GM12878 (cell line): ENCODE results near the gene LMOD3. TPM values are rescaled to one million over a fixed set of nuclear protein-coding genes. Genes with fewer than 3 reads are reported as not detected.
A peak's percentile ranks its signal among the peaks of the same experiment; 100 is the strongest.

Source experiments
- ATAC-seq: fragments of 200-7000 bp; cut with Tn5 transposase; 3 replicates; pipeline ENCODE4 v1.9.1; 2020; ENCODE audit warnings: mild to moderate bottlenecking, moderate library complexity
- BruUV-seq: library from RNA; stranded (reverse); fragments of 400-500 nt; replicated peaks from 2 replicates; lab custom pipeline; 2021; lab: Mats Ljungman, UMichigan
- CTCF ChIA-PET: fragments of 300-600 bp; sonication (Branson Sonifier 250); formaldehyde crosslinking; extraction: SDS; loops from one replicate; lab custom pipeline; 2021; ENCODE audit warnings: inconsistent platforms; lab: Yijun Ruan, JAX
- POLR2A ChIA-PET: fragments of 350-600 bp; formaldehyde crosslinking; extraction: SDS; loops from one replicate; lab custom pipeline; 2021; ENCODE audit warnings: inconsistent platforms; lab: Charles Lee
- RAD21 ChIA-PET: fragments of 300-600 bp; sonication (Branson Sonifier 250); formaldehyde crosslinking; loops from one replicate; lab custom pipeline; 2023; ENCODE audit warnings: antibody characterized with exemption; ENCODE audit not compliant: unreplicated experiment; lab: Charles Lee
- SMC1A ChIA-PET: fragments of 300-600 bp; sonication (Branson Sonifier 250); formaldehyde crosslinking; loops from one replicate; lab custom pipeline; 2023; ENCODE audit not compliant: unreplicated experiment, uncharacterized antibody; lab: Charles Lee
- DNase-seq: peaks from one replicate; pipeline ENCODE4 v3.0.0-alpha.2; 2011; ENCODE audit warnings: low read depth, low spot score
- FAIRE-seq: peaks from 3 replicates; lab custom pipeline; 2011; peaks lifted over from hg19 to GRCh38; lab: Jason Lieb, UNC
- H2AFZ ChIP-seq: 2 replicates; pipeline ENCODE4 v1.6.0; 2011; ENCODE audit warnings: low read depth, low read length, control low read depth; ENCODE audit not compliant: control insufficient read depth
- H3K27ac ChIP-seq: 2 replicates; pipeline ENCODE4 v1.5.1; 2011; ENCODE audit warnings: control low read depth; ENCODE audit not compliant: control insufficient read depth, insufficient read depth
- H3K27me3 ChIP-seq, 2 experiments: replicated peaks in 1 of 2; 2 replicates each; pipeline versions ENCODE4 v1.6.0 to v1.6.1; 2011; ENCODE audit warnings: low read length in 1 of 2; ENCODE audit not compliant: control insufficient read depth in 2 of 2, insufficient read depth in 2 of 2
- H3K36me3 ChIP-seq, 2 experiments: 2 replicates each; pipeline ENCODE4 v1.5.1; 2011; ENCODE audit warnings: low read length in 1 of 2; ENCODE audit not compliant: control insufficient read depth in 2 of 2, insufficient read depth in 2 of 2
- H3K4me1 ChIP-seq: 2 replicates; pipeline ENCODE4 v1.6.1; 2011; ENCODE audit warnings: mild to moderate bottlenecking, low read length, moderate library complexity, mixed read lengths; ENCODE audit not compliant: control insufficient read depth, insufficient read depth
- H3K4me2 ChIP-seq: 2 replicates; pipeline ENCODE4 v1.6.0; 2011; ENCODE audit warnings: control low read depth; ENCODE audit not compliant: control insufficient read depth, insufficient read depth
- H3K4me3 ChIP-seq: fragments of 200-600 bp; sonication (generic); 2 replicates; pipeline ENCODE4 v1.5.1; 2016
- H3K79me2 ChIP-seq: 2 replicates; pipeline ENCODE4 v1.6.0; 2011; ENCODE audit warnings: low read length; ENCODE audit not compliant: control insufficient read depth, insufficient read depth
- H3K9ac ChIP-seq: 2 replicates; pipeline ENCODE4 v1.8.0; 2011; ENCODE audit warnings: low read length, control low read depth, mixed read lengths; ENCODE audit not compliant: control insufficient read depth, insufficient read depth
- H3K9me3 ChIP-seq: replicated peaks from 3 replicates; pipeline ENCODE4 v1.5.1; 2011; ENCODE audit warnings: mild to moderate bottlenecking, low read length; ENCODE audit not compliant: control insufficient read depth, insufficient read depth
- H4K20me1 ChIP-seq: 2 replicates; pipeline ENCODE4 v1.6.0; 2011; ENCODE audit not compliant: control insufficient read depth, insufficient read depth
- BACH1 ChIP-seq: fragments of 450-650 bp; IDR thresholded peaks from 2 replicates; pipeline ENCODE4 v1.6.1; 2017; ENCODE audit warnings: mild to moderate bottlenecking, borderline replicate concordance
- CREM ChIP-seq: IDR thresholded peaks from 2 replicates; pipeline ENCODE4 v1.6.1; 2014; ENCODE audit warnings: antibody characterized with exemption, low read depth
- EED ChIP-seq: sonication (generic); IDR thresholded peaks from 2 replicates; pipeline ENCODE4 v1.6.1; 2016; ENCODE audit warnings: antibody characterized with exemption, low read depth
- GABPA ChIP-seq: IDR thresholded peaks from 2 replicates; pipeline ENCODE4 v1.6.1; 2014; ENCODE audit warnings: antibody characterized with exemption, low read depth, mild to moderate bottlenecking, inconsistent platforms
- LARP7 ChIP-seq: fragments of 450-650 bp; IDR thresholded peaks from 2 replicates; pipeline ENCODE4 v1.6.1; 2017; ENCODE audit warnings: mild to moderate bottlenecking
- MYB ChIP-seq: fragments of 150-350 bp; IDR thresholded peaks from 2 replicates; pipeline ENCODE4 v1.6.1; 2014; ENCODE audit warnings: mild to moderate bottlenecking, low read depth, low read length, borderline replicate concordance
- NFIC ChIP-seq: IDR thresholded peaks from 2 replicates; pipeline ENCODE4 v1.6.1; 2012; ENCODE audit warnings: low read depth, mild to moderate bottlenecking, inconsistent platforms, low read length, moderate library complexity
- NFYA ChIP-seq: IDR thresholded peaks from 2 replicates; pipeline ENCODE4 v1.6.1; 2011; ENCODE audit warnings: low read depth, mild to moderate bottlenecking, low read length, improper control_type of control experiment, borderline replicate concordance
- NR2C1 ChIP-seq: fragments of 450-650 bp; IDR thresholded peaks from 2 replicates; pipeline ENCODE4 v1.6.1; 2017; ENCODE audit warnings: antibody characterized with exemption, mild to moderate bottlenecking, moderate library complexity
- RELB ChIP-seq: fragments of 450-650 bp; IDR thresholded peaks from 2 replicates; pipeline ENCODE4 v1.6.1; 2017; ENCODE audit warnings: low read depth, mild to moderate bottlenecking, moderate library complexity
- STAT3 ChIP-seq: IDR thresholded peaks from 2 replicates; pipeline ENCODE4 v1.6.1; 2011; ENCODE audit warnings: low read depth, low read length, improper control_type of control experiment
- WGBS: methylation state at CpG from one replicate; pipeline ENCODE4 v1.1.6; 2016; ENCODE audit warnings: low lambda C conversion rate; ENCODE audit not compliant: insufficient replicate concordance, insufficient coverage; ENCODE audit errors: missing lambda C conversion rate; 5-methylcytosine and 5-hydroxymethylcytosine counted together
- in situ Hi-C: fragments of 300-500 bp; cut with MboI; formaldehyde crosslinking; loops from 9 replicates; pipeline ENCODE4 v1.14.3; 2018; ENCODE audit warnings: mixed read lengths
- intact Hi-C: fragments of 100-400 bp; cut with micrococcal nuclease; formaldehyde crosslinking; loops from one replicate; pipeline ENCODE4 v1.14.2; 2022; ENCODE audit not compliant: unreplicated experiment
- polyA plus RNA-seq, 11 experiments: library from polyadenylated mRNA; depleted of rRNA in 4 of 11; unstranded in 6 of 11; stranded (reverse) in 5 of 11; fragments of >200 nt; fragmentation: Nextera tagmentation in 4 of 11; fragmentation: Illumina TruSeq in 1 of 11; extraction: Ambion mirVana in 4 of 11; extraction: Trizol in 1 of 11; gene quantifications; 1 replicate in 1 of 11; 2 replicates in 10 of 11; pipeline versions ENCODE4 v1.2.1 to v1.2.3, GENCODE V29; 2011 to 2016; ENCODE audit warnings: inconsistent platforms in 2 of 11, missing spikeins in 2 of 11, low read depth in 1 of 11
- total RNA-seq, 4 experiments: library from RNA; depleted of rRNA in 3 of 4; stranded (reverse); fragments of >200 nt in 3 of 4; fragmentation: Illumina TruSeq in 1 of 4; extraction: Trizol in 1 of 4; gene quantifications; 2 replicates each; pipeline versions ENCODE4 v1.2.1 to v1.2.3, GENCODE V29; 2013 to 2021
- TF ChIP-seq, protein P1 (sequence below): fragments of 450-650 bp; IDR thresholded peaks from 2 replicates; pipeline ENCODE4 v1.6.1; 2017; ENCODE audit warnings: mild to moderate bottlenecking, low read depth, inconsistent platforms; ENCODE audit not compliant: poor library complexity, severe bottlenecking
- TF ChIP-seq, protein P2 (sequence below): IDR thresholded peaks from 2 replicates; pipeline ENCODE4 v1.6.1; 2011; ENCODE audit warnings: borderline replicate concordance, low read depth, mild to moderate bottlenecking, moderate library complexity, low read length; ENCODE audit not compliant: insufficient read depth, poor library complexity, severe bottlenecking

Gene LMOD3
- total and polyA plus RNA-seq, 10 of the 15 experiments (the other 5 are each of a cell fraction or from before 2014, with no cell fraction given), result 0.04 to 0.20 (median 0.09) TPM; not detected in 1

GRCh38 chr3:69094467-69095205 lies 27.8 kb downstream of the LMOD3 start (continued):
- TF ChIP-seq, protein P1, sequence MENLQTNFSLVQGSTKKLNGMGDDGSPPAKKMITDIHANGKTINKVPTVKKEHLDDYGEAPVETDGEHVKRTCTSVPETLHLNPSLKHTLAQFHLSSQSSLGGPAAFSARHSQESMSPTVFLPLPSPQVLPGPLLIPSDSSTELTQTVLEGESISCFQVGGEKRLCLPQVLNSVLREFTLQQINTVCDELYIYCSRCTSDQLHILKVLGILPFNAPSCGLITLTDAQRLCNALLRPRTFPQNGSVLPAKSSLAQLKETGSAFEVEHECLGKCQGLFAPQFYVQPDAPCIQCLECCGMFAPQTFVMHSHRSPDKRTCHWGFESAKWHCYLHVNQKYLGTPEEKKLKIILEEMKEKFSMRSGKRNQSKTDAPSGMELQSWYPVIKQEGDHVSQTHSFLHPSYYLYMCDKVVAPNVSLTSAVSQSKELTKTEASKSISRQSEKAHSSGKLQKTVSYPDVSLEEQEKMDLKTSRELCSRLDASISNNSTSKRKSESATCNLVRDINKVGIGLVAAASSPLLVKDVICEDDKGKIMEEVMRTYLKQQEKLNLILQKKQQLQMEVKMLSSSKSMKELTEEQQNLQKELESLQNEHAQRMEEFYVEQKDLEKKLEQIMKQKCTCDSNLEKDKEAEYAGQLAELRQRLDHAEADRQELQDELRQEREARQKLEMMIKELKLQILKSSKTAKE, result no peak
- TF ChIP-seq RELB, result peak; percentile 45; the same call in 1 of the 2 replicates
- TF ChIP-seq EED, result peak; percentile 73
- TF ChIP-seq NFIC, result peak; percentile 57; the same call in 1 of the 2 replicates

DNA sequence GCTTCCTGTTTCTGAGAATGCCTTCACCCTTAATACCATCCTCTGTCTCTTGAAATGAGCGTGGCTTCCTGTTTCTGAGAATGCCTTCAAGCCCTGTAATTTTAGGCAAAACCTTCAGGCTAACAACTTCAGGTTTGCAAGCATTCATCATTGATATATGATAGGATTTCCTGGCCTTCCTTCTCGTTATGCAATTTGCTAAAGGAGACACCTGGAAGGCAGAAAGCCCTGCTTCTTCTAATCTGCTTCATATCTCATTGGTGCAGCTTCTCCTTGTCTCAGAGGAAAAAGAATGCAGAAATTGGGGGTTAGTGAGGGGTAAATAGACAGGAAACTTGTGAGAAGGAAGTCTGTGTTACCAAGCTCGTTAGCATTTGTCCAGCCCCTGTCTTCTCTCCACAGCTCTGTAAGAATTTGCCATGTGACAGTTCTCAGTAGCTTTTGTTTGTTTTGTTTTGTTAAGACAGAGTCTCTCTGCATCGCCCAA lies 30.3 kb downstream of the LMOD3 start:
- CTCF ChIA-PET, result interaction anchor here (1.2 to 2.4 kb wide), 7 partner anchors 10 to 145 kb away, joined by 3 to 8 read pairs (median 4); no protein-coding TSS in a partner anchor
- Histone ChIP-seq H3K9ac (peak overlapping the region; percentile 3; the same call in 1 of the 2 replicates), H3K9me3 (no peaks in the 10 kb centered on the region), H2AFZ (no peak overlapping the region), H3K79me2 (peaks cover 95% of the 10 kb centered on the region), H3K4me1 (peaks cover 54% of the 10 kb centered on the region), H3K27me3 (no peaks in the 10 kb centered on the region), H3K36me3 (peaks cover 0 to 19% of the 10 kb centered on the region in 2 experiments; a peak in 2 of 4 replicates), H3K27ac (peak overlapping the region; percentile 39), H4K20me1 (no peaks in the 10 kb centered on the region), H3K4me3 (peak overlapping the region; percentile 59), H3K4me2 (peak overlapping the region; percentile 46)
- in situ Hi-C loops (no loop called here), intact Hi-C loops (no loop called here)
- POLR2A ChIA-PET, result interaction anchor here (0.7 to 3.8 kb wide), 11 partner anchors 7 to 114 kb away, joined by 3 to 22 read pairs (median 6); partner anchors contain the start of gene TMF1
- WGBS, result 0% methylated on average over 4 of the region's 4 CpGs
- no TSS peak for BruUV-seq
- DNase-seq, result no peak
- FAIRE-seq, result peak; percentile 94
- RAD21 ChIA-PET, result interaction anchor here (1.0 to 16.7 kb wide), 8 partner anchors 9 to 349 kb away, joined by 3 to 152 read pairs (median 4); partner anchors contain the start of genes ARL6IP5, TMF1 and UBA3
- SMC1A ChIA-PET, result interaction anchor here (0.6 to 19.6 kb wide), 13 partner anchors 8 to 578 kb away, joined by 3 to 234 read pairs (median 11); partner anchors contain the start of genes ARL6IP5, LMOD3, TMF1 and UBA3
- ATAC-seq, result peak; percentile 70
- TF ChIP-seq, protein P2, sequence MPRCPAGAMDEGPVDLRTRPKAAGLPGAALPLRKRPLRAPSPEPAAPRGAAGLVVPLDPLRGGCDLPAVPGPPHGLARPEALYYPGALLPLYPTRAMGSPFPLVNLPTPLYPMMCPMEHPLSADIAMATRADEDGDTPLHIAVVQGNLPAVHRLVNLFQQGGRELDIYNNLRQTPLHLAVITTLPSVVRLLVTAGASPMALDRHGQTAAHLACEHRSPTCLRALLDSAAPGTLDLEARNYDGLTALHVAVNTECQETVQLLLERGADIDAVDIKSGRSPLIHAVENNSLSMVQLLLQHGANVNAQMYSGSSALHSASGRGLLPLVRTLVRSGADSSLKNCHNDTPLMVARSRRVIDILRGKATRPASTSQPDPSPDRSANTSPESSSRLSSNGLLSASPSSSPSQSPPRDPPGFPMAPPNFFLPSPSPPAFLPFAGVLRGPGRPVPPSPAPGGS, result no peak
- TF ChIP-seq NR2C1, result no peak
- peak; percentile 94 for TF ChIP-seq CREM
- TF ChIP-seq BACH1, result no peak
- TF ChIP-seq EED, result peak; percentile 53; the same call in 1 of the 2 replicates
- TF ChIP-seq LARP7, result no peak
- no peak for TF ChIP-seq NFYA
- TF ChIP-seq GABPA, result peak; percentile 78; the same call in 1 of the 2 replicates
- TF ChIP-seq MYB, result no peak
- no peak for TF ChIP-seq STAT3
